Activated T-helper 9 cell treated with anti-CD3 and anti-CD28 coated beads, Interleukin-2, amount 50 U/mL, for 16 hours (primary cell): ENCODE measurements around the gene LRRC27.

Source experiments
- DNase-seq: peaks from one replicate; pipeline ENCODE4 v3.0.0-alpha.2; 2020; ENCODE audit warnings: low read depth

The LRRC27 gene

GRCh38 chr10:132414402-132415016 is 82.5 kb downstream of the LRRC27 start:
- no peak for DNase-seq

GRCh38 chr10:132415255-132415654 is 83.3 kb downstream of the LRRC27 start:
- no peak for DNase-seq

GRCh38 chr10:132415956-132416355 is 84.0 kb downstream of the LRRC27 start:
- no peak for DNase-seq

GRCh38 chr10:132416566-132417256 is 84.7 kb downstream of the LRRC27 start:
- DNase-seq: no peak

GRCh38 chr10:132417257-132417910 is 85.4 kb downstream of the LRRC27 start:
- DNase-seq: no peak

GRCh38 chr10:132417957-132418441 is 86.0 kb downstream of the LRRC27 start:
- no peak for DNase-seq

- DNase-seq: no peak
Measured at GRCh38 chr10:132418527-132419416, 86.8 kb downstream of the LRRC27 start.

- no peak for DNase-seq
Measured at GRCh38 chr10:132419538-132420468, 87.8 kb downstream of the LRRC27 start.

- no peak for DNase-seq
Measured at GRCh38 chr10:132420469-132420980, 88.5 kb downstream of the LRRC27 start.

- no peak for DNase-seq
Measured at GRCh38 chr10:132420981-132421846, 89.2 kb downstream of the LRRC27 start.

GRCh38 chr10:132421847-132422751 is 90.1 kb downstream of the LRRC27 start:
- no peak for DNase-seq

- DNase-seq: no peak
Measured at GRCh38 chr10:132422903-132423825, 91.2 kb downstream of the LRRC27 start.

- no peak for DNase-seq
Measured at GRCh38 chr10:132423966-132424861, 92.2 kb downstream of the LRRC27 start.

- DNase-seq: no peak
Measured at GRCh38 chr10:132425029-132425756, 93.2 kb downstream of the LRRC27 start.

- no peak for DNase-seq
Measured at GRCh38 chr10:132425757-132426155, 93.8 kb downstream of the LRRC27 start.
